GM06990 (cell line): Measurements from ENCODE around the gene AGO3.
"Not testable (repeated sequence)": the region's sequence is repeated elsewhere in the genome, so short reads cannot be mapped to it uniquely, and the experiment has no call there.

Source experiments
- DNase-seq: peaks from one replicate; pipeline ENCODE4 v3.0.0-alpha.2; 2011; ENCODE audit not compliant: insufficient read length; ENCODE audit errors: extremely low read depth
- H3K27me3 ChIP-seq: replicated peaks from 2 replicates; pipeline ENCODE4 v1.6.0; 2011; ENCODE audit warnings: low read length; ENCODE audit not compliant: control insufficient read depth, insufficient read depth
- H3K36me3 ChIP-seq: 2 replicates; pipeline ENCODE4 v1.5.1; 2011; ENCODE audit warnings: low read length; ENCODE audit not compliant: control insufficient read depth, insufficient read depth
- H3K4me3 ChIP-seq: replicated peaks from 2 replicates; pipeline ENCODE4 v1.5.1; 2011; ENCODE audit warnings: low read depth, mild to moderate bottlenecking, control low read depth, low read length
- CTCF ChIP-seq: IDR thresholded peaks from 2 replicates; pipeline ENCODE4 v1.5.1; 2011; ENCODE audit warnings: low read length, control low read depth, mild to moderate bottlenecking, inconsistent platforms; ENCODE audit not compliant: insufficient read depth, poor library complexity, severe bottlenecking

AGO3 gene

GRCh38 chr1:35884934-35885333 lies 46.0 kb upstream of the AGO3 start:
- DNase-seq, result no peak
- Histone ChIP-seq H3K36me3 (no peaks in the 10 kb centered on the region), H3K27me3 (no peaks in the 10 kb centered on the region), H3K4me3 (no peak overlapping the region)
- no peak for TF ChIP-seq CTCF

GRCh38 chr1:35885961-35886558 lies 44.8 kb upstream of the AGO3 start:
- DNase-seq, result no peak
- no peak overlapping the region for H3K4me3 ChIP-seq
- TF ChIP-seq CTCF, result no peak
- no peaks in the 10 kb centered on the region for H3K36me3 ChIP-seq
- H3K27me3 ChIP-seq, result no peaks in the 10 kb centered on the region

DNA sequence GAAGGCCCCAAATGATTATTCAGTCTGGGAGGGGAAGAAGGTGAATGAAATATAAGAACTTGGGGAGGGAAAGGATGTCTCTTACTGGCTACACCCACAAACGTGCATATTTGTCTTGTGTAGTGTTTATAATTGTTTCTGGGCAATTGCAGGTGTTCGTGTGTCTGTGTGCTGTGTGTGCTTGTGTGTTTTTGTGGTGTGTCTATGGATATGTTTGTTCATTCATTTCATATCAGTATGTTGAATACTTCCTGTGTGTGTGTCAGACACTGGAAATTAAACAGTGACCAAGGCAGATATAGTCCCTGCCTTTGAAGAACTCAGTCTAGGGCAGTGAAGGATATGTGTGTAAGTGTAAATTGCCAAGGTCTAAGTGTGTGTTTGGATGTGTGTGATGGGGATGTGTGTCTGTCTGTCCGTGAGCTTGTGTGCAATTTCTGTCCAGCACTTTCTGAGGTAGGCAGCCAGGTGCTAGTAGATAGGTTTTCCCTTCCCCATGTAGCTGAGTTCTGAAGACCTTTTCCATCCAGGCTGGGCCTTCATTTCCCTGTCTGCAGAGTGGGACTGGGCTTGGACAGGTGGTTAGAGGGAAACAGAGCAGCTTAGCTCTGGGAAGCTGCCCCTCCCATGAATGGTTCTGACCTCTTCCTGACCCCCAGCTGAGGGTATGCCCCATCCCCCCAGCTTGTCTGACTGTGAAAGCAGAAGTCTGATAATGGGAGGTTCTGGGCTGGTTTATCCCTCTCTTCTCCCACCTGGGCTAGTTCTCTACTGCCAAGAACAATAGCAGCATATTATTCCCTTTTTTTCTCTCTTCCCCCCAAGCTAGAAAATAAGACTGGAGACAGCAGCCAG lies 44.1 kb upstream of the AGO3 start:
- H3K27me3 ChIP-seq, result no peaks in the 10 kb centered on the region
- no peak overlapping the region for H3K4me3 ChIP-seq
- TF ChIP-seq CTCF, result no peak
- DNase-seq, result peak; percentile 20
- H3K36me3 ChIP-seq, result no peaks in the 10 kb centered on the region; the same call in 1 of the 2 replicates

- H3K4me3 ChIP-seq, result no peak overlapping the region
- DNase-seq, result no peak
- no peaks in the 10 kb centered on the region for H3K27me3 ChIP-seq
- no peaks in the 10 kb centered on the region; the same call in 1 of the 2 replicates for H3K36me3 ChIP-seq
- TF ChIP-seq CTCF, result no peak
Observed at GRCh38 chr1:35887508-35887907, 43.4 kb upstream of the AGO3 start.

GRCh38 chr1:35888255-35888654 lies 42.6 kb upstream of the AGO3 start:
- Histone ChIP-seq H3K4me3 (no peak overlapping the region), H3K27me3 (no peaks in the 10 kb centered on the region), H3K36me3 (no peaks in the 10 kb centered on the region; the same call in 1 of the 2 replicates)
- no peak for DNase-seq
- no peak for TF ChIP-seq CTCF

DNA sequence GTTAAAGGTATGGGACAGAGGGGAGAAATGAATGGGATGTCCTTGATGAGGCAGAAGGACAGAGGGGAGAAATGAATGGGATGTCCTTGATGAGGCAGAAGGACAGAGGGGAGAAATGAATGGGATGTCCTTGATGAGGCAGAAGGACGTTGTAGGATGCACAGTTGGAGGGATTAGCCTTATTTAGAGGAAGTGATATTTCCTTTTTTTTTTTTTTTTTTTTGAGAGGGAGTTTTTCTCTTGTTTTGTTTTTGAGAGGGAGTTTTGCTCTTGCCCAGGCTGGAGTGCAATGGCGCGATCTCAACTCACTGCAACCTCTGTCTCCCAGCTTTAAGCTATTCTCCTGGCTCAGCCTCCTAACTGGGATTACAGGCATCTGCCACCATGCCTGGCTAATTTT lies 41.9 kb upstream of the AGO3 start:
- H3K4me3 ChIP-seq, H3K36me3 ChIP-seq, H3K27me3 ChIP-seq, DNase-seq: not testable (repeated sequence)
